GM23338 (cell line): Measurements from ENCODE around the gene CD300LB.

Experiments used
- CREB1 ChIP-seq: fragments of 250-450 bp; sonication (Bioruptor Pico); IDR thresholded peaks from 2 replicates; pipeline ENCODE4 v1.5.0; 2020; ENCODE audit warnings: low read depth, mild to moderate bottlenecking, moderate library complexity
- CTCF ChIP-seq, 2 experiments: fragments of 200-600 bp in 1 of 2; sonication (generic) in 1 of 2; conservative IDR thresholded peaks; 2 replicates each; pipeline versions ENCODE4 v1.5.1 to v1.6.1; 2016 to 2017; ENCODE audit warnings: antibody characterized with exemption in 2 of 2, low read depth in 2 of 2, mild to moderate bottlenecking in 2 of 2, moderate library complexity in 1 of 2
- ETS1 ChIP-seq: IDR thresholded peaks from 2 replicates; pipeline ENCODE4 v1.6.1; 2016; ENCODE audit warnings: antibody characterized with exemption
- EZH2 ChIP-seq: fragments of 200-600 bp; sonication (generic); IDR thresholded peaks from one replicate; pipeline ENCODE4 v1.8.0; 2017; ENCODE audit warnings: antibody characterized with exemption, mild to moderate bottlenecking, low read depth; ENCODE audit not compliant: unreplicated experiment
- EZH2phosphoT487 ChIP-seq: fragments of 200-600 bp; sonication (generic); IDR thresholded peaks from one replicate; pipeline ENCODE4 v1.8.1; 2018; ENCODE audit warnings: antibody characterized with exemption; ENCODE audit not compliant: unreplicated experiment
- JUNB ChIP-seq: IDR thresholded peaks from one replicate; pipeline ENCODE4 v1.6.1; 2016; ENCODE audit warnings: antibody characterized with exemption; ENCODE audit not compliant: unreplicated experiment
- POLR2AphosphoS5 ChIP-seq: IDR thresholded peaks from 2 replicates; pipeline ENCODE4 v1.6.1; 2016; ENCODE audit warnings: antibody characterized with exemption, low read depth
- REST ChIP-seq: IDR thresholded peaks from one replicate; pipeline ENCODE4 v1.6.1; 2018; ENCODE audit warnings: antibody characterized with exemption; ENCODE audit not compliant: unreplicated experiment

- TF ChIP-seq CTCF (conservative IDR thresholded peaks at IDR 0.05; ENCODE audit: low read depth in 2 of 2) (no peak), EZH2 (no peak), EZH2phosphoT487 (no peak), REST (no peak), POLR2AphosphoS5 (no peak), CREB1 (CRISPR knock-in tag) (no peak), ETS1 (no peak), JUNB (no peak)
Observed at GRCh38 chr17:74571621-74572270, 40.5 kb upstream of the CD300LB start.
